Renal pelvis (tissue), 4 donors: ENCODE results near the gene AKT1. TPM values are rescaled to one million over a fixed set of nuclear protein-coding genes. Genes with fewer than 3 reads are reported as not detected.

ENCODE experiments used
- DNase-seq: peaks from one replicate; pipeline ENCODE4 v3.0.0-alpha.2; 2013
- polyA plus RNA-seq, 3 donors: library from polyadenylated mRNA; unstranded; fragments of 120-200 nt; gene quantifications; one replicate each; pipeline ENCODE4 v1.2.1, GENCODE V29; 2013; ENCODE audit not compliant: insufficient read length in 3 of 3

AKT1 gene
- polyA plus RNA-seq, 3 donors, result 119 to 153 (median 125) TPM

DNA sequence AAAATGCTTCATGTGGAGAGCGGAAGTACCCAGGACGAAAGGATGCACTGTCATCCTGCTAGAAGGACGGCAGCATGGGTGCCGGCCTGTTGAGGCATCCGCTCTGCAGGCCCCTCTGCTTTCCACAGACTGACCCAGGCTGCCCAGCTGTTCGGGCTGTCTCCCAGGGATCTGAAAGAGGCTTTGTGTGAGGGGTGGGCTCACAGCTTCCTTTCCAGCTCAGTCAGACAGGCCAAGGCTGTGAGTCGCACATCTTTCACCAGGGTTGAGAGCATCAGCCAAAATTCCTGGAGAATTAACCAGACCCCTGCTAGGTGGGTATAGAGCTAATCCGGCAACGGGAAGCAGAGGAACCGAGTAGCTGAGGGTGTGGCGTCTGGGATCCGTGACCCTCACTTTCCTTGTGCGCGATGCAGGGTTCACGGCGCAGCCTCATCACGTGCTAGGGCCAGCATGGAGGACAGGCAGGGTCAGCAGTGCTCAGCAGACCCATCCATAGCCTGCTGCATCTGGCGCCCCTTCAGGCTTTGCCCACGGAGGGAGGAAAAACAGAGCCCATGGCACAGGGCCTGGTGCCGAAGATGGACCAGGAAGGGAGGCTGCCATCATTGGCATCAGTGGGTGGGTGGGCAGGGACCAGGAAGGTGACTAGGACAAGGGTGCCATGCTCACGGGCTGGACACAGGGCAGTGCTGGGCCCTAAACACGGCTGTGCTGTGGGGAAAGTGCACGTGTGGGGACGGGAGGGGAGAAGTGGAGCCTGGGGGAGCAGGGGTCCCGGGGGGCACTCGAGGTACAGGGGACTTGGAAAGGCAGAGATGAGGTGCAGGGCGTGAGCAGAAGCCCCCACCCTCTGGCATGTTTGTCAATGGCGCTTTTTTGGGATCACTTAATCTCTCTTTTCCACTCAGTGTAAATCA is 51.8 kb downstream of the AKT1 start:
- DNase-seq, result no peak

DNA sequence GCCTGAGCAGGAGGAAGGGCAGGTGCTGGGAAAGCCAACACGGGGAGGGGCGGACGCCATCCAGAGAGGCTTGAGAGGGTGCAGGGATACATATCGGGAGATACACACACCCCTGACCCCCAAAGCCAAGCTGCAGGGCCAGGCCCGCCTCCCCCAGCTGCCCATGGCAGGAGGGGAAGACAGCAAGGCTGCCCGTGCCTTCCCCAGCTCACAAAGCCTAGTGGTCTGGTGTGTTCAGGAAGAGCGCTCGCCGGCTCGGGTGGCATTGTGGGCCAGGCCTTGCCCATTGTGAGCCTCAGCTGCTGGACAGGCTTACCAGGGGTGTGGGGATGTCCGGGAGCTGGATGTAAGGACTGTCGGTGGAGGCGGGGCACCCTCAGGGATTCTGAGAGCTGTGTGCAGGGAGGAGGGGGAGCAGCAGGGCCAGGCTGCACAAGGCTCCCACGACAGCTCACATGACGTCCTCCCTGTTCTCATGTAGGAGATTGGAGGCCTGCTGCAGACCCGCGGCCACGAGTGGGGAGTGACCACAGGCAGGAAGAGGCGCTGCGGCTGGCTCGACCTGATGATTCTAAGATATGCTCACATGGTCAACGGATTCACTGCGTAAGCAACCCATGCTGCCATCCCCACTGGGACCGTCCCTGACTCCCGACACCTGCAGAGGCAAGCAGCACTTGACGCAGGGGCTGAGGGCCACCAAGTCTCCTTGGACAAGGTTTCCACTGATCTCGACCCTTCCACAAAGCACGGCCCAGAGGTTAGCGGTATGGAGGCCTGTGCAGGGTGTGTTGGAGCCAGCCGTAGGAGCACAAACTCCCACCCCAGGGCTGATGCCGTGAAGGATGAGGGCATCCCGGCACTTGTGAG is 52.7 kb downstream of the AKT1 start:
- no peak for DNase-seq

DNA sequence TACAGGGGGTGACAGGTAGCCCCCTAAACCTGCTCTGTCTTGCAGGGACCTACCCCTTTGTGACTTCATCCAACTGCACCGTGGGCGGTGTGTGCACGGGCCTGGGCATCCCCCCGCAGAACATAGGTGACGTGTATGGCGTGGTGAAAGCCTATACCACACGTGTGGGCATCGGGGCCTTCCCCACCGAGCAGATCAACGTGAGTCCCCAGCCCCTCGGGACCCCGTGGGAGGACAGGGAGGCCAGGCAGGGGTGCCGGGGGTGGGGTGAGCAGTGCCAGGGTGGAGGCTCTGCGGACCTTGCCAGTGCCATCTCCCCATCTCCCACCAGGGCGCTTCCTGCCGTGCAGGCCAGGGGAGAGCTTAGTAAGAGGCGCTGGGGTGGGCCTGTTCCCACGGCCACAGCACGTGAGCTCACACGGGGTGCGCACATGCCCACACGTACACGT is 53.7 kb downstream of the AKT1 start:
- DNase-seq, result no peak

DNA sequence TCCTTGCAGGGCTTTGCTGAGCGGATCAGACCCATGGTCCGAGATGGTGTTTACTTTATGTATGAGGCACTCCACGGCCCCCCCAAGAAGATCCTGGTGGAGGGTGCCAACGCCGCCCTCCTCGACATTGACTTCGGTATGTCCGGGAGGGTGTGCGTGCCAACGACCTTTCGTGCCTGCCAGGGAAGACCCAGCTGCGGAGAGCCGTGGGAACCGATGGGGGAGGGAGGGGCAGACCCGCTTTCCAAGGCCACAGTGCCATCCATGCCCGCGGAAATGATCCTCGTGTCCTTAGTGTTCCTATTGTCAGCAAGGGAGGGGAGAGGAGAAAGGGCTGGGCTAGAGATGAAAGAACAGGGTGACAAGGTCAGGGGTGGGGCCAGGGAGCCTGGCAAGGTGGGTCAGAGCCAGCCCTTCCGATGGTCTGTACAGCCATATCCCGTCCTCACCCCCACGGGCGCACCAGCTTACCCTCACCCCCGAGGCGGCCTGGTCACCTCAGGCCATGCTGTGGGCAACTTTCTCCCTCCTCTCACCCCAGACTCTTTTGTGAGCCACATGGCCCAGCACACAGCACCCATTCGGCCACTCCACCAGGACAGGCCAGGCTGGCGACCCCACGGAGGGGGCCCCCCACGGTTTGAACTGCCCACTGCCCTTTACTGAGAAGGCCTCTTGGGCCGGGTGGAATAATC is 54.3 kb downstream of the AKT1 start:
- DNase-seq, result no peak

DNA sequence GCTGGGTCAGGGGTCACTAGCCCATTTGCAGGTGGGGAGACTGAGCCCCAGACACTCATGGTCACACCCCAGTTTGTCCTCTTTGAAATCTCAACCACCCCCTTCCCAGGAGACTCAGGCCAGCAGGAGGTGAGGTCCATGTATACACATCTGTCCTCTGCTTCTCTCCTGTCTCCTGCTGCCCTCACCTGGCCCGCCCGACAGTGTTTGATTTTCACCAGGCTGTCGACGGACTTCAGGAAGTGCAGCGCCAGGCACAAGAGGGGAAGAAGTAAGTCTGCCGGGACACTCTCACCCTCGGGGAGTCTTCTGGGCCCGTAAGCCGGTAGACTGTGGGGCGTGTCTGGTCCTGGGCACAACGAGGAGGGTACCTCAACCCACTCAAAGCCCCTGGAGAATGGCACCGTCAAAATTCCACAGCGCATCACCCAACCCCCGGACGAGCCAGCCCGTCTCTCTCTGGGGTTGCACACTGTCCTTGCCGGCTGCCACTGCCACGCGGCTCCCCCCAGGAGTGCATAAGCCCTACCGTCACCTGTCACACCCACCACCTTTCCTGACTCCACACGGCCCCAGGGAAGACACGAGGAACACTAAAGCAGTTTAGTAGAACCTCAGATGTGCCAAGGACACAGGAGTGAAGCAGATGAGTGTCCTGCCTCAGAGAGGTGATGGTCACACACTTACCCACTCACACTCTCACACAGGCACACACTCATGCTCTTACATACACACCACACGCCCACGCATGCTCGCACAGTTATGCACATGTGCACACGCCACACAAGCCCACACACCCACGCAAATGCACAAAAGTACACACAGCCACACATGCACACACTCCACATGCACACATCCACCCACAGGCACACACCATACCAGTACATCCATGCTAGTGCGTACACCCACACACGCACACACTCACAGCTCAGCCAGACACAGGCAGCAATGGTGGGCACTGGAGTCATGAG is 55.7 kb downstream of the AKT1 start:
- no peak for DNase-seq

DNA sequence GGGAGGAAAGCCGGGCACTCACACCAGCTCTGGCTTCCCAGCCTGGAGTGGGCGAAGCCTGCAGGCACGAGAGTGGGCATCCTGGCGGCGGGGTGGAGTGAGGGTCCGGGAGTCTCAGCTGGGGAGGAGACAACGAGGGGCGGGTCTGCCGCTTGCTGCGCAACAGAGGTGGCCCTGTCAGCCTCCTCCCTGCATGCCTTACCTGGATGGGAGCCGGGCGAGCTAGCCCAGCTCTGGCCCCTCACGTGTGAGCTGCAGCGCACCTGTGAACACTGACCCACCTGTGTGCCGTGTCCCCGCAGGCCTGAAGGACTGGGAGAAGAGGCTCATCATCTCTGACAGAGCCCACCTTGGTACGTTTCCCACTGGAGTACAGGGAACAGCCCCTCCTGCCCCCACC is 56.5 kb downstream of the AKT1 start:
- DNase-seq, result no peak

DNA sequence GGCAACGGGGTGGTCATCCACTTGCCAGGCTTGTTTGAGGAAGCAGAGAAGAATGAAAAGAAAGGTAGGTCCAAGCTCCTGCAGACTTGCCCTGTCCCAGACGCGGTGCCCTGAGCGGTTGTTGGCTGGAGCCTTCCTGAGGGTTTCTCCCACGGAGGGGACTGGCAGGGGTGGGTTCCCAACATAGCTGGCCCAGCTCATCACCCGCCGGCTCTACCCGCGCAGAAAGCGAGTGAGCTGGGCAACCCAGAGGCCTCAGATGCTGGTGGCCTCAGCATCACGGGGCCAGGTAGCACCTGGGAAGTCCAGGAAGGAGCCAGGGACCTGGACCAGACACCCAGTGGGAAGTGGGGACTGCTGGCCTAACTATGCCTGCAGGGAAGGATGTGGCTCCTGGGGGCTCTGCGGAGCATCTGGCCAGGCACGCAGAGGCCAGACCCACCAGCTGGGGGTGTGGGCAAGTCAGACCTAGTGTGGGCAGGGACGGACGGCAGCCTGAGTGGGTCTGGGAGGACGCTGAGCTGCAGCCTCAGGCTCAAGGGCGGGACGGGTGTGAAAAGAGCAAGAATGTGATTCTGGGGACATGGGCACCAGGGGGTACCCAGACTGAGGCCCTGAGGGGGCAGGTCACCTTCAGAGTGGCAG is 57.1 kb downstream of the AKT1 start:
- DNase-seq, result no peak

DNA sequence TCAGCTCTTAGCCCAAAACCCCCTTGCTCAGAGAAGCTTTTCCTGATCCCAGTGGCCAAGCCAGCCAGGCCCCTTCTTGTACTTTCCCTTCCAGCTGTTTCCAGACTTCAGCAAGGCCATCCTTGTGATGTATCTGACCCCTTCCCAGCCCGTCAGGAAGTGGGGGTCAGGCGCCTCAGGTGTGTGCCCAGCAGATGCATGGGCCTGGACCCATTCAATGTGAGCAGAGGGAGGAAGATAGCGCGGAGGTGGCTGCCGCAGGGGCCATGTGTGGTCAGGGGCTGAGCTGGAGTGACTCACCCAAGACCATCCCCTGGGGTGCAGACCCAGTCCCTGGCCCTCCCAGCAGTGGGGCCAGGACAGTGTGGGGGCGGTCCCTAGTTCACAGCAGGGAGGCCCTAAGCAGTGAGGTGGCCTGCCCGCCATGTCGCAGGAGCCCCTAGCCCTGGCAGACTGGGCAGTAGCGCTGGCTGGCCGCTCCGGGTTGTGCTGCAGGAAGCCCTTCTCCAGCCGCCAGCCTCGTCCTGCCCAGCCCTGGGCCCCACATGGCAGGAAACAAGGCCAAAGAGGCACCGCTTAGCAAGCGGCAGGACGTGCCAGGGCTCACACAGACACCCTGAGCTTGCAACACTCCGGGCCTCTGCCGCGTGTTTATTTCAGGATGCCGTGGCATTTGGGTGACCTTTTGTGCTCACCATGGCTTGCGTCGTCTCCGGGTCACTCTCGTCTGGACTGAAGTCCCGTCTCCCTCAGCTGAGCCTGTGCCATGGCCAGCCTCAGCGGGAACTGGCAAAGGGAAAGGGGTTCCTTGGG is 59.5 kb downstream of the AKT1 start:
- DNase-seq, result no peak

DNA sequence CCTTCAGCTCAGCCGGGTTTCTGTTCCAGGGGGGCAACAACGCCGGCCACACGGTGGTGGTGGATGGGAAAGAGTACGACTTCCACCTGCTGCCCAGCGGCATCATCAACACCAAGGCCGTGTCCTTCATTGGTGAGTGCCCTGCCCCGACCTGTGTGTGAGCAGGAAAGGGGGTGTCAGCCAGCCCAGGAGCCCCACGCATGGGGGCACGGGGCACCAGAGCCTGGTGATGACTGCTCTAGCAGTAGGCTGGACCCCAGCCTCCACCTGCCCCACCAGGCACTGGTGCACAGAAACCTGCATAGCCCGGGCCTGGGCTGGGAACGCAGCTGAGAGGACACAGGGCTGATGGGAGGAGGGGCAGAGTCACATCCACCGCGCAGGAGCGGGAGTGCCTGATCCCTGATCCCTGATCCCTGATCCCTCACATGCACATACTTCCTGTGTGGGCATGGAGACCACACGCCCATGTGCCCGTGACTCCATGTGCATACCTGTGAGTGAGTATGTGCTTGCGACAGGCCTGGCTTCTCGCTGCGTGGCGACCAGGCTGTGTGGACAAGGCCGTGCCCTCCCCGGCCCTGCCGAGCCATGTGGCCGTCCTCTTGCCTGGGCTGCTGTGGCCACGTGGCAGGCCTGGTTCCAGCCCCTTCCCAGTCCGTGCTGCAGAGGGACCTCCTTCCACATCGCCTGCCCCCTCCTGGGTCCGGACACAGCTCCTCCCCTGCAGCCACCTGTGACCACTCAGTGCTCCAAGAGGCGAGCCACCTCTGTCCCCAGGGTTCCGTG is 60.4 kb downstream of the AKT1 start:
- no peak for DNase-seq

DNA sequence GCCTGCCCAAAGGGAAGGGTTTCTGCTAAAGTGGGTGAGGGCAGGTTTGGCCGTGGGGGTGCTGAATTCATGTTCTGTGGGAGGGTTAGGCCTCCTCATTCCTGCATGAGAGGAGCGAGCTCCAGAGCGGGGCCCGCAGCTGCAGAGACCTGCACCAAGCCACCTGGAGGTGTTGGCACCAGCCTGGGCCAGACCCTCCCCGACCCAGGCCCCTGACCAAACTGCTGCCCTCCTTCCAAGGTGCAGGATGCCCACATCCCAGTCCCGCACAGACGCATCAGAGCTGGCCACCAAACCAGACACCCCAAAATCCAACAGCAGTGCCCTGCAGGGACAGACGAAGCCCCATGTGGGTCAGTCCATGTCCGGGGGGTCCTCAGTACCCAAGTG is 61.0 kb downstream of the AKT1 start:
- no peak for DNase-seq

DNA sequence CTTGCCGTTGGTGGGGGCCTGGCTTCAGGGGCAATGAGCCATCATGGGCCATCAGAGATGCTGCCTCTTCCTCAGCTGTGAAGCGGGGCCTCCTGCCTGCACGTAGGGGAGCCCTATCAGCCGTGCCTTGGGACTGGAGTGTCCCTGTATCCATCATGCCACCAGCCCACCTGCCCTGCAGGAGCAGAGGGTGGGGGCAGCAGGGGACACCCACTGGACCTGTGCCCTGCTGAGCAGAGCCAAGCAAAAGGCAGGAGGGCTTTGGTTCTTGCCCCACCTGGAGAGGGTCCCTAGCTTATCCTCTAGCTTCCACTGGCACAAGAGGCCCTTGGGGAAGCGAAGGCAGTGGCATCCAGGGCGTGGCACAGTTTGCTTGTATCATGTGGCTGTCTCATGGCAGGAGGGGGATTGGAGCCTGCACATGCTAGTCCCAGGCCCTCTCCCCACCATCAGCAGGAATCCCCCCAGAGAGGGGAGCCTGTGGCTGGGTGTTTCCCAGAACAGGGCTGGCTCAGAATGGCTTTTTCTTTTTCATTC is 61.4 kb downstream of the AKT1 start:
- DNase-seq, result no peak

DNA sequence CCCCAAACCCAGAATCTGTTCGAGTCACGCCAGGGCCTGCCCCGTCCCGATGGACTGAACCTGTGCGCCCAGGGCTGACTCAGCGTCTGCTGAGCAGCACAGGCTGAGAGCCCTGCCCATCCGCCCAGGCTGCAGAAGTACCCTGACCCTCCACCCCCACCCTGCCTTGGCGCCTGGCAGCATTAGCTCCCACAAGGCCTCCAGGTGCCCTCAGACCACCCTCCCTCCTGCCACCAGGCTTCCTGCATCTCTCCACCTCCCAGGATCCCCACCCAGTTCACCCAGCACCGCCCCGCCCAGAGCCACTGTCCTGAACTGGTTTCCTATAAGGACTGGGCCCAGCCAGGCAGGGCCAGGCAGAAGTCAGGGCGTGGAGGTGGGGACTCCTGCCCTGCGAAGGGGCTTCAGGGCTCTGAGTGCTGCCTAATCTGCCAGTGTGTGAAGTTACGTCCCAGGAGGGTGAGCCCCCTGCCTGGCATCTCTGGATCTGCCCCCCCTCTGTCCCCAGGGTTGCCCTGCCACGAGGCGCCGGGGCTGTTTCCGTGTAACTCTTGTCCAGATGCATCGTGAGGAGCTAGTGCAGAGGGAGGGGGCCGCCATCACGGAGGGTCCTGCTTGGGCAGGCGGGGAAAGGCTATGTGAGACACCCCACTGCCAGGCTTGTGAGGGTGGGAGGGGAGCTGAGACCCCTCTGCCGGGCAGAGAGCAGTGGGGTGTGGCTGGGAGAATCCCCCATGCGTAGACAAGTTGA is 62.4 kb downstream of the AKT1 start:
- DNase-seq, result no peak

DNA sequence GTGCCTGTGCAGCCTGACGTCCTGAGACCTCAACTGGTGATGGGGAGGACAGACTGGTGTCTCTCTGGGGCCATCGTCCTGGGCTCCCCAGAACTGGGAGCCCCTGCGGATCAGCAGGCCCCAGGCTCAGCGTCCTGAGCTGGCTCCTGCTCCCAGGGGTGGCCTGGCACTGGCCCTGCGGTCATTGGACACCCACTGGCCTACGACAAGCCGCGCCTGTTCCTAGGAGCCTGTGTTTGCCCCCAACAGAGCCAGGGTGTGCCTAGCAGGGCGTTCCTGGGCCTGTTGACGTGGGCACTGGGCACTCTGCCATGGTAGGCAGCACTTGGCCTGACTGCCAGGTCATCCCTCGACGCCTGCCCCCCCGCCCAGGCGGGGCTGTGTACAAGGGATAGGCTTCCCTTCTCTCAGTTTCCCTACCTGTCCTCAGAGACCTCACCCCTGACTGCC is 63.2 kb downstream of the AKT1 start:
- no peak for DNase-seq

DNA sequence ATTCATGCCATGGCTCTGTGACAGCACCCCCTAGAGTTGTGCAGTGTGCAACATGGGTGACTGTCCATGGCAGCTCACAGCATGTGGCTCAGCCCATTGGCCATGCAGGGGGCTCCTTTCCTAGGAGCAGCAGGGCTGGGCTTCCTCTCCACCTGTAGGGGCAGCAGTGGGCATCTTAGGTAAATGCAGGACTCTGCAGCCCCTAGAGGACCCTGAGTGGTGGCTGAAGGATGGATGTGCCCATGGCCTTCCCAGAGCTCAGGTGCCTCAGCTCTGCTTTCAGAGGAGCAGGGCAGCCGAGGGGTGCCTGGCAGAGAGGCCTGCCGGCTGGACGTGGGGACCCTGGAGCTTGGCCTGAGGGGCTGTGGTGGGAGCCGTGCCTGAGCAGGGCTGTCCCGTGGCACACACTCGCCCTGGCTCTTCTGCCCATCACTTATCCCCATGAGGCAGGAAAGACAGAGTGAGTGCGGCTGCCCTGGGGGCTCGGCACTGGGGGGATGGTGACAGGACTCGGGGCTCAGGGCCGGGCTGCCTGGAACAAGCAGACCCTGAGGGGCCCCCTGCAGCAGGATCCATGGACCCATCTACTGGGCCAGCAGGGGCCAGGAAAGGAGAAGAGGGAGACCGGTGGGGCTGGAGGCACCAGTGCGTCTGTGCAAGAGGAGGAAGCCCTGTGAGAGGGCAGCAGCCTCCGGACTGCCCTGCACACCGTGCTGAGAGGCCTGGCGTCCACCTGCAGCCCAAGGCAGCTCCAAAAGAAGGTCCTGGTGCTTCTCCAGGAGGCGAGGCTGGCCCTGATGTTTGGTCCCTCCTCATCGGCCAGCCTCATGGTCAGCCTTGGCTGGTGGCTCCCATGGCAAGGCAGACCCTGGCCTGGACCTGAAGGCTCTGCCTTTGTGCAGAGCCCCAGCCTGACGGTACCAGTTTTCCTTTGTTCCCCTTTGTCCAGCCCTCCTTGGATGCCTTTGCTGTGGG is 63.9 kb downstream of the AKT1 start:
- DNase-seq, result no peak

DNA sequence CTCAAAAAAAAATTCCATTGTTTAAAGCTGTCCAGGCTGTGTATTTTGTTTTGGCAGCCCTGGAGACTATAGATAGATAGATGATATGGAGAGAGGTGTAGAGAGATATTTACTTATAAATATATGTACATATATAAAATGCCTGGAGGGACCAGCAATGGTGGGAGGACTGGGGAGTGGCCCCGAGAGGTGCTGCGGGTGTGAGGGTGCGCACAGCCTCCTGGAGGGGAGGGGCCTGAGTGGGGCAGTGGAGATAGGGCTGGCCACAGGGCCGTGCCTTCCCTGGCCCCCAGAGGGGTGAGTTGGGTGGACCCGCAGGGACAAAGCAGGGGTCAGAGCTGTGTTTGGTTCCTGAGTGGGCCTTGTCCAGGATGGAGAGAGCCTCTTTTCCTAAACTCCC is 65.1 kb downstream of the AKT1 start:
- no peak for DNase-seq

DNA sequence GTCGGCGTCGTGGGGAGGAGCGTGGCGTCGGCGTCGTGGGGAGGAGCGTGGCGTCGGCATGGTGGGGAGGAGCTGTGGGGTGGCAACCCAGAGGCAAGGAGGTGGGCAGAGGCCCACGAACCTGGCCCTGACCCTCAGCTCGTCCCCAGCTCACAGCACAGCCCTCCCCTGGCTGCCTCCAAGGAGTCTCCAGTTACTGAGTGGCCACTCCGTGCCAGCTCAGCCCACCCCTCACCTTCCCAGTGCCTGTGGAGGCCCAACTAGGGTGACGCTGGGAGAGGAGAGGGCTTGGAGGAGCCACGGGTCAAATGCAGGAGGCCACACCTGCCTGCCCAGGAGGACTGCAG is 65.7 kb downstream of the AKT1 start:
- DNase-seq, result no peak
